Gastroesophageal sphincter (tissue), 4 donors: ENCODE results near the gene SHOX. TPM values are rescaled to one million over a fixed set of nuclear protein-coding genes. Genes with fewer than 3 reads are reported as not detected.

Experiments
- ATAC-seq: fragments of 150-250 bp; one replicate; pipeline ENCODE4 v1.9.1; 2016; ENCODE audit warnings: mild to moderate bottlenecking, moderate library complexity
- H3K27ac ChIP-seq, 4 donors: fragments of 200-600 bp; sonication (generic) in 3 of 4; 1 replicate in 3 of 4; 2 replicates in 1 of 4; pipeline ENCODE4 v1.5.1; 2016 to 2019
- H3K27me3 ChIP-seq: fragments of 200-600 bp; sonication (generic); one replicate; pipeline ENCODE4 v1.5.1; 2019
- H3K36me3 ChIP-seq, 2 donors: fragments of 200-600 bp; sonication (generic); one replicate each; pipeline ENCODE4 v1.5.1; 2019; ENCODE audit warnings: control low read depth in 1 of 2
- H3K4me1 ChIP-seq, 3 donors: fragments of 200-600 bp; sonication (generic); 1 replicate in 2 of 3; 2 replicates in 1 of 3; pipeline ENCODE4 v1.5.1; 2016 to 2019; ENCODE audit warnings: control low read depth in 2 of 3
- H3K4me3 ChIP-seq, 2 donors: fragments of 200-600 bp; sonication (generic); one replicate each; pipeline ENCODE4 v1.5.1; 2019; ENCODE audit warnings: mild to moderate bottlenecking in 1 of 2, moderate library complexity in 1 of 2
- H3K9me3 ChIP-seq, 3 donors: fragments of 200-600 bp; sonication (generic); one replicate each; pipeline ENCODE4 v1.5.1; 2017 to 2019; ENCODE audit warnings: control low read depth in 2 of 3
- CTCF ChIP-seq, 4 experiments: fragments of 200-600 bp in 2 of 4; fragments of 450-650 bp in 2 of 4; sonication (generic) in 1 of 4; IDR thresholded peaks; one replicate each; pipeline ENCODE4 v1.5.1; 2017 to 2019; ENCODE audit warnings: antibody characterized with exemption in 4 of 4, mild to moderate bottlenecking in 2 of 4, moderate library complexity in 2 of 4
- EP300 ChIP-seq: sonication (generic); formaldehyde crosslinking; IDR thresholded peaks from one replicate; pipeline ENCODE4 v1.6.1; 2017; ENCODE audit warnings: antibody characterized with exemption, mild to moderate bottlenecking
- POLR2A ChIP-seq, 2 donors: fragments of 450-650 bp; IDR thresholded peaks; one replicate each; pipeline ENCODE4 v1.6.1; 2017; ENCODE audit warnings: antibody characterized with exemption in 2 of 2, mild to moderate bottlenecking in 2 of 2, moderate library complexity in 1 of 2
- POLR2AphosphoS5 ChIP-seq: sonication (generic); formaldehyde crosslinking; IDR thresholded peaks from one replicate; pipeline ENCODE4 v1.6.1; 2017; ENCODE audit warnings: antibody characterized with exemption
- WGBS, 2 donors: methylation state at CpG; one replicate each; pipeline ENCODE4 v1.1.5; 2018; ENCODE audit warnings: low coverage in 1 of 2; 5-methylcytosine and 5-hydroxymethylcytosine counted together
- total RNA-seq, 4 donors: library from RNA; depleted of rRNA; stranded (reverse); fragments of >200 nt; gene quantifications; one replicate each; pipeline ENCODE4 v1.1.0, GENCODE V29; 2016

Gene SHOX
- total RNA-seq, 4 donors from 2014 or later, result not detected

GRCh38 chrX:681989-682388 lies 51.4 kb downstream of the SHOX start:
- Histone ChIP-seq H3K4me3 (no peak overlapping the region), H3K27ac (no peak overlapping the region), H3K27me3 (peaks cover 26% of the 10 kb centered on the region), H3K9me3 (peaks cover 0 to 6% (median 0%) of the 10 kb centered on the region in 3 donors), H3K36me3 (no peaks in the 10 kb centered on the region), H3K4me1 (no peaks in the 10 kb centered on the region)
- TF ChIP-seq POLR2A (IDR thresholded peaks at IDR 0.05), result no peak
- no peak for TF ChIP-seq POLR2AphosphoS5
- no peak for TF ChIP-seq EP300
- no peak for TF ChIP-seq CTCF (IDR thresholded peaks at IDR 0.05)
- ATAC-seq, result no peak
- WGBS, 2 donors, result 82 to 88% methylated on average over 3 of the region's 3 CpGs

- no peak overlapping the region for H3K4me3 ChIP-seq
- ATAC-seq, result no peak
- H3K9me3 ChIP-seq, result peaks cover 0 to 6% (median 0%) of the 10 kb centered on the region in 3 donors
- 76 to 85% methylated on average over 5 to 8 of the region's 8 CpGs for WGBS, 2 donors
- H3K27me3 ChIP-seq, result peaks cover 17% of the 10 kb centered on the region
- no peak overlapping the region for H3K27ac ChIP-seq
- no peaks in the 10 kb centered on the region for H3K36me3 ChIP-seq
- TF ChIP-seq POLR2AphosphoS5, result no peak
- TF ChIP-seq CTCF (IDR thresholded peaks at IDR 0.05), result no peak
- TF ChIP-seq EP300, result no peak
- no peak for TF ChIP-seq POLR2A (IDR thresholded peaks at IDR 0.05)
- H3K4me1 ChIP-seq, result no peaks in the 10 kb centered on the region
These were observed 52.3 kb downstream of the SHOX start for GRCh38 chrX:682892-683291.

GRCh38 chrX:683576-683975 lies 53.0 kb downstream of the SHOX start:
- TF ChIP-seq CTCF (IDR thresholded peaks at IDR 0.05), result no peak
- H3K27ac ChIP-seq, result no peak overlapping the region
- no peaks in the 10 kb centered on the region for H3K36me3 ChIP-seq
- no peaks in the 10 kb centered on the region for H3K4me1 ChIP-seq
- H3K27me3 ChIP-seq, result peaks cover 16% of the 10 kb centered on the region
- peaks cover 0 to 6% (median 0%) of the 10 kb centered on the region in 3 donors for H3K9me3 ChIP-seq
- no peak for ATAC-seq
- 67 to 80% methylated on average over 2 to 6 of the region's 8 CpGs for WGBS, 2 donors
- no peak overlapping the region for H3K4me3 ChIP-seq

- TF ChIP-seq POLR2AphosphoS5 (no peak), CTCF (IDR thresholded peaks at IDR 0.05) (no peak), POLR2A (IDR thresholded peaks at IDR 0.05) (no peak), EP300 (no peak)
- H3K27me3 ChIP-seq, result peaks cover 22% of the 10 kb centered on the region
- H3K27ac ChIP-seq, result no peak overlapping the region
- H3K4me3 ChIP-seq, result no peak overlapping the region
- no peaks in the 10 kb centered on the region for H3K4me1 ChIP-seq
- peaks cover 0 to 12% (median 0%) of the 10 kb centered on the region in 3 donors for H3K9me3 ChIP-seq
- no peak for ATAC-seq
- H3K36me3 ChIP-seq, result no peaks in the 10 kb centered on the region
- 79 to 86% methylated on average over 7 to 13 of the region's 13 CpGs for WGBS, 2 donors
These were observed 54.8 kb downstream of the SHOX start for GRCh38 chrX:685120-686032.

GRCh38 chrX:689983-690382 lies 59.4 kb downstream of the SHOX start:
- 82 to 85% methylated on average over 7 of the region's 7 CpGs for WGBS, 2 donors
- H3K9me3 ChIP-seq, result peaks cover 0 to 21% (median 0%) of the 10 kb centered on the region in 3 donors

More at GRCh38 chrX:689983-690382, 59.4 kb downstream of the SHOX start:
- no peak for ATAC-seq
- H3K27me3 ChIP-seq, result peaks cover 18% of the 10 kb centered on the region
- H3K36me3 ChIP-seq, result no peaks in the 10 kb centered on the region
- H3K4me1 ChIP-seq, result no peaks in the 10 kb centered on the region
- no peak overlapping the region for H3K27ac ChIP-seq
- TF ChIP-seq POLR2AphosphoS5 (no peak), EP300 (no peak), POLR2A (IDR thresholded peaks at IDR 0.05) (no peak), CTCF (IDR thresholded peaks at IDR 0.05) (no peak)
- H3K4me3 ChIP-seq, result no peak overlapping the region
